HEK293T (cell line): ENCODE data around the gene CTCFL.
"Not testable (repeated sequence)": the region's sequence is repeated elsewhere in the genome, so short reads cannot be mapped to it uniquely, and the experiment has no call there.

Experiments
- CTCF ChIA-PET: fragments of 350-600 bp; formaldehyde crosslinking; extraction: SDS; loops from one replicate; lab custom pipeline; 2021; ENCODE audit warnings: antibody characterized with exemption, inconsistent platforms; lab: Yijun Ruan, JAX
- POLR2A ChIA-PET: fragments of 350-600 bp; formaldehyde crosslinking; extraction: SDS; loops from one replicate; lab custom pipeline; 2020; ENCODE audit warnings: antibody characterized with exemption, inconsistent platforms; lab: Yijun Ruan, JAX
- DNase-seq: peaks from one replicate; pipeline ENCODE4 v3.0.0; 2012; ENCODE audit warnings: mixed read lengths; ENCODE audit errors: extremely low spot score
- ARNT ChIP-seq: fragments of 450-650 bp; IDR thresholded peaks from 2 replicates; pipeline ENCODE4 v1.6.1; 2017; ENCODE audit warnings: mild to moderate bottlenecking
- BHLHE40 ChIP-seq: fragments of 450-650 bp; IDR thresholded peaks from 2 replicates; pipeline ENCODE4 v1.6.1; 2016; ENCODE audit warnings: mild to moderate bottlenecking, moderate library complexity, borderline replicate concordance
- CTBP1 ChIP-seq: fragments of 450-650 bp; IDR thresholded peaks from 2 replicates; pipeline ENCODE4 v1.6.1; 2016; ENCODE audit warnings: borderline replicate concordance
- ELF4 ChIP-seq: fragments of 450-650 bp; IDR thresholded peaks from 2 replicates; pipeline ENCODE4 v1.6.1; 2017; ENCODE audit warnings: antibody characterized with exemption
- FOXA1 ChIP-seq: fragments of 450-650 bp; IDR thresholded peaks from 2 replicates; pipeline ENCODE4 v1.6.1; 2016; ENCODE audit warnings: mild to moderate bottlenecking
- FOXK2 ChIP-seq: fragments of 450-650 bp; IDR thresholded peaks from 2 replicates; pipeline ENCODE4 v1.6.1; 2016; ENCODE audit warnings: mild to moderate bottlenecking
- FOXM1 ChIP-seq: fragments of 450-650 bp; IDR thresholded peaks from 2 replicates; pipeline ENCODE4 v1.6.1; 2017; ENCODE audit warnings: mild to moderate bottlenecking, borderline replicate concordance
- HDGF ChIP-seq: fragments of 450-650 bp; IDR thresholded peaks from 2 replicates; pipeline ENCODE4 v1.6.1; 2017; ENCODE audit warnings: antibody characterized with exemption, borderline replicate concordance
- L3MBTL2 ChIP-seq: fragments of 450-650 bp; conservative IDR thresholded peaks from 2 replicates; pipeline ENCODE4 v1.6.1; 2016; ENCODE audit warnings: mild to moderate bottlenecking
- LEF1 ChIP-seq: fragments of 450-650 bp; IDR thresholded peaks from 2 replicates; pipeline ENCODE4 v1.6.1; 2017; ENCODE audit warnings: mild to moderate bottlenecking, borderline replicate concordance
- NFRKB ChIP-seq: fragments of 450-650 bp; IDR thresholded peaks from 2 replicates; pipeline ENCODE4 v1.6.1; 2016; ENCODE audit warnings: mild to moderate bottlenecking, moderate library complexity
- SP1 ChIP-seq: fragments of 450-650 bp; IDR thresholded peaks from 2 replicates; pipeline ENCODE4 v1.6.1; 2017
- SUZ12 ChIP-seq: fragments of 450-650 bp; IDR thresholded peaks from 2 replicates; pipeline ENCODE4 v1.6.1; 2016; ENCODE audit warnings: mild to moderate bottlenecking
- TARDBP ChIP-seq: fragments of 450-650 bp; IDR thresholded peaks from 2 replicates; pipeline ENCODE4 v1.6.1; 2016
- ZNF384 ChIP-seq: fragments of 450-650 bp; IDR thresholded peaks from 2 replicates; pipeline ENCODE4 v1.6.1; 2016
- TF ChIP-seq, protein P1 (sequence below): fragments of 450-650 bp; IDR thresholded peaks from 2 replicates; pipeline ENCODE4 v1.6.1; 2016

The CTCFL gene

DNA sequence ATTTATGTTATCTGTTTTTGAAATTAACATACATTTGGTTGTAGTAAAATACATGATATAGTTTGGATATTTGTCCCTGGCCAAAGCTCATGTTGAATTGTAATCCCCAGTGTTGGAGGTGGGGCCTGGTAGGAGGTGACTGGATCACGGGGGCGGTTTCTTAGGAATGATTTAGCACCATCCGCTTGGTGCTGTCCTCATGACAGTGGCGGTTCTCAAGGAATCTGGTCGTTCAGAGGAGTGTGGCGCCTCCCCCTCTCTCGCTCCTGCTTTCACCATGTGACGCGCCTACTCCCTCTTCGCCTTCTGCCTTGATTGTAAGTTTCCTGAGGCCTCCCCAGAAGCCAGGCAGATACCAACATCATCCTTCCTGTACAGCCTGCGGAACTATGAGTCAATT lies 29.0 kb downstream of the CTCFL start:
- ChIA-PET CTCF (interaction anchor here (0.6 kb wide), 1 partner anchor 114 kb away, joined by 3 read pairs; no protein-coding TSS in a partner anchor), POLR2A (no interaction called here)
- TF ChIP-seq SUZ12 = no peak
- DNase-seq = no peak

DNA sequence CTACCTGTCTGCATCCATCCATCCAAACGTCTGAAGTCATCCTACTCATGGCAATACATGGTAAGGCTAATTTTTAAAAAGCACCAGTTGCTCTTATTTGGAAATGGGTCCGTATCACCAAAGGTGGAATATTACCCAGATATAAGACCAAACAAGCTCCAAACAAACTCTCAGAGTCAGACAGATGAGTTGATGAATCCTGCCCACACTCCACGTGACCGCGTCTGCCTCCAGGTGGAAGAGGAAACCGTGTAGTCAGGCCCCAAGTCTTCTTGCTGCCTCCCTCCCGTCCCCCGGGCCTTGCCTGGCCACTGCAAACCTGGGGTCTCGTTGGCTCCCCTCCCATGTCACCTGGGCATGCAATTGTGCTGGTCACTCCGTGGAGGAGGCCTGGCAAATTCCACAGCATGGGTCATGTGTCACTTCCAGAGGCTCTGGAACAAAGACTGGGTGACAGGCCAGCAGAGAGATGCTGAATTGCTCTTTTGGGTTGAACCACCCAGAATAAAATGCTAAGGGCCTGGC lies 31.8 kb downstream of the CTCFL start:
- no peak for DNase-seq
- CTCF ChIA-PET = interaction anchor here (0.6 to 1.1 kb wide), 2 partner anchors 10 to 111 kb away, joined by 3 read pairs; no protein-coding TSS in a partner anchor
- TF ChIP-seq BHLHE40 (no peak), FOXM1 (no peak), TARDBP (no peak), ELF4 (no peak), SUZ12 (no peak), LEF1 (no peak), SP1 (no peak), L3MBTL2 (no peak)
- TF ChIP-seq, protein P1, sequence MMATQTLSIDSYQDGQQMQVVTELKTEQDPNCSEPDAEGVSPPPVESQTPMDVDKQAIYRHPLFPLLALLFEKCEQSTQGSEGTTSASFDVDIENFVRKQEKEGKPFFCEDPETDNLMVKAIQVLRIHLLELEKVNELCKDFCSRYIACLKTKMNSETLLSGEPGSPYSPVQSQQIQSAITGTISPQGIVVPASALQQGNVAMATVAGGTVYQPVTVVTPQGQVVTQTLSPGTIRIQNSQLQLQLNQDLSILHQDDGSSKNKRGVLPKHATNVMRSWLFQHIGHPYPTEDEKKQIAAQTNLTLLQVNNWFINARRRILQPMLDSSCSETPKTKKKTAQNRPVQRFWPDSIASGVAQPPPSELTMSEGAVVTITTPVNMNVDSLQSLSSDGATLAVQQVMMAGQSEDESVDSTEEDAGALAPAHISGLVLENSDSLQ = no peak
- POLR2A ChIA-PET = no interaction called here

DNA sequence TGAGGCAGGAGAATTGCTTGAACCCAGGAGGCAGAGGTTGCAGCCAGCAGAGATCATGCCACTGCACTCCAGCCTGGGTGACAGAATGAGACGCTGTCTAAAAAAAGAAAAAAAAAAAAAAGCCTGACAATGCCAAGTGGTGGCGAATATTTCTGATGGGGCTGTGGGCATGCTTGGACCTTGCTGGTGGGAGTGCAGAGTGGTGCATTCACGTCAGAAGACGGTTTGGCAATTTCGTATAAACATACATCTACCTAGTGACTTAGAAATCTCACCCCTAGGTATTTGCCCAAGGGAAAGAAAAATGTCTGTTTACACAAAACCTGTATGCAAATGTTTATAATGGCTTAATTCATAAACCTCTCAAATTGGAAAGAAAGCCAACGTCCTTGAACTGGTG lies 33.6 kb downstream of the CTCFL start:
- DNase-seq = no peak
- TF ChIP-seq ARNT (no peak), FOXM1 (no peak), ZNF384 (no peak), NFRKB (no peak), LEF1 (no peak), BHLHE40 (no peak), CTBP1 (no peak), FOXA1 (no peak), L3MBTL2 (no peak), TARDBP (no peak), ELF4 (no peak), SP1 (no peak), FOXK2 (no peak)
- CTCF ChIA-PET = interaction anchor here (0.6 kb wide), 2 partner anchors 8 to 26 kb away, joined by 3 to 7 read pairs; no protein-coding TSS in a partner anchor
- POLR2A ChIA-PET = no interaction called here

DNA sequence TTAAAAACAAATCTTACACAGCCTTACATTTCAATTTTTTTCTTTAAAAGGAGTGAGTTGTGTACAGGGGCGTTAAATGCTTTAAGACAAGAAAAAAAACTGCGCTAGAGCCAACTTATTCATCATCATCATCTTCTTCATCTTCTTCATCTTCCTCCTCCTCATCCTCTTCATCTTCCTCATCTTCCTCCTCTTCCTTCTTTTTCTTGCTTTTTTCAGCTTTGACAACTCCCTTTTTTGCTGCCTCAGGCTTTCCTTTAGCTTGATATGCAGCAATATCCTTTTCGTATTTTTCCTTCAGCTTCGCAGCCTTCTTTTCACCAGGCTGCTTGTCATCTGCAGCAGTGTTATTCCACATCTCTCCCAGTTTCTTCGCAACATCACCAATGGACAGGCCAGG lies 36.7 kb downstream of the CTCFL start:
- POLR2A ChIA-PET, DNase-seq, CTCF ChIA-PET: not testable (repeated sequence)

DNA sequence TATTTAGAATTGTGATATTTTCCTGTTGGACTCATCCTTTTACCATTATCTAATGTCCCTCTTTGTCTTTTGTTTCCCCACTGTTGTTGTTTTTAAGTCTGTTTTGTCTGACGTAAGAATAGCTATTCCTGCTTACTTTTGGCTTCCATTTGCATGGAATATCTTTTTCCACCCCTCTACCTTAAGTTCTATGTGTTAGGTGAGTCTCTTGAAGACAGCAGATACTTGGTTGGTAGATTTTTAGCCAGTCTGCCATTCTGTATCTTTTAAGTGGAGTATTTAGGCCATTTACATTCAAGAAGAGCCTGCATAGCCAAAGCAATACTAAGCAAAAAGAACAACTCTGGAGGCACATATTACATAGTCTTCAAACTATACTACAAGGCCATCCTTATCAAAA lies 39.2 kb downstream of the CTCFL start:
- POLR2A ChIA-PET = no interaction called here
- no peak for TF ChIP-seq BHLHE40
- no peak for TF ChIP-seq FOXM1
- TF ChIP-seq ARNT = no peak
- TF ChIP-seq SP1 = no peak
- TF ChIP-seq ELF4 = no peak
- TF ChIP-seq TARDBP = no peak
- no peak for TF ChIP-seq HDGF
- TF ChIP-seq LEF1 = no peak
- TF ChIP-seq FOXA1 = no peak
- no peak for TF ChIP-seq NFRKB
- TF ChIP-seq FOXK2 = no peak
- TF ChIP-seq SUZ12 = no peak
- TF ChIP-seq, protein P1 = no peak
- TF ChIP-seq L3MBTL2 = no peak

DNA sequence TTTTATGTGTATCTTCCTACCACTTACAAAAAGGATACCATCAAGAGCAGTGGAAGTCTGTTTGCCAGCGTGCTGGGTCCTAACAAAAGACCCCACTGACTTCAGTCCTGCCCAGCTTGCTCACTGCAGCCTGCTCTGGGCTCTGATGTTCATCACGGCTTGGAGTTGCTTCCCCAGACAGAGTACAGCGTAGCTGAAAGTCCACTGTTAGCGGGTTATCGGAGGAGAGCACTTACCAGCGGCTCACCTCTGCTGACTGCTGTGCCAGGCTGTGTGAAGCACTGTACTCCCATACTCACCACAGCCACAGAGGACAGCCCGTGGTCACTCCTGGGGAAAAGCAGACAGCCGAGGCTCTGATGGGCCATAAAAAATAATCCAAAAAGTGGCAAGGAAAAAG lies 40.2 kb downstream of the CTCFL start:
- CTCF ChIA-PET = no interaction called here
- TF ChIP-seq NFRKB (no peak), TARDBP (no peak), SUZ12 (no peak), ZNF384 (no peak), HDGF (no peak), FOXK2 (no peak), ELF4 (no peak), L3MBTL2 (no peak), LEF1 (no peak), FOXA1 (no peak), CTBP1 (no peak), FOXM1 (no peak), ARNT (no peak), BHLHE40 (no peak), SP1 (no peak)
- TF ChIP-seq, protein P1 = no peak
- POLR2A ChIA-PET = no interaction called here

More for the DNA sequence above, 39.2 kb downstream of the CTCFL start:
- no peak for DNase-seq
- CTCF ChIA-PET = no interaction called here

More for the DNA sequence above, 40.2 kb downstream of the CTCFL start:
- no peak for DNase-seq
